Transverse colon (tissue), 4 donors: ENCODE measurements around the gene HOXC13. TPM values are rescaled to one million over a fixed set of nuclear protein-coding genes. Genes with fewer than 3 reads are reported as not detected.
A peak's percentile ranks its signal among the peaks of the same experiment; 100 is the strongest.

Experiments
- DNase-seq: peaks from one replicate; pipeline ENCODE4 v3.0.0-alpha.2; 2019
- H3K27ac ChIP-seq, 4 donors: fragments of 200-600 bp; sonication (generic); 2 replicates each; pipeline ENCODE4 v1.5.1; 2016 to 2018; ENCODE audit warnings: inconsistent platforms in 4 of 4
- H3K27me3 ChIP-seq: fragments of 200-600 bp; sonication (generic); 2 replicates; pipeline ENCODE4 v1.5.1; 2017; ENCODE audit warnings: inconsistent platforms
- H3K36me3 ChIP-seq, 4 donors: fragments of 200-600 bp; sonication (generic); 2 replicates each; pipeline ENCODE4 v1.5.1; 2017 to 2019; ENCODE audit warnings: inconsistent platforms in 4 of 4
- H3K4me1 ChIP-seq, 4 donors: fragments of 200-600 bp; sonication (generic); 2 replicates each; pipeline ENCODE4 v1.5.1; 2017 to 2020; ENCODE audit warnings: inconsistent platforms in 4 of 4
- H3K4me3 ChIP-seq, 4 donors: fragments of 200-600 bp; sonication (generic); 1 replicate in 1 of 4; 2 replicates in 3 of 4; pipeline versions ENCODE4 v1.5.1 to v1.6.1; 2017 to 2019; ENCODE audit warnings: inconsistent platforms in 4 of 4
- H3K9me3 ChIP-seq, 2 donors: fragments of 200-600 bp; sonication (generic); 2 replicates each; pipeline ENCODE4 v1.5.1; 2017 to 2019; ENCODE audit warnings: inconsistent platforms in 2 of 2
- EP300 ChIP-seq: sonication (generic); formaldehyde crosslinking; IDR thresholded peaks from one replicate; pipeline ENCODE4 v1.6.1; 2017; ENCODE audit warnings: antibody characterized with exemption, low read depth
- POLR2A ChIP-seq: fragments of 450-650 bp; IDR thresholded peaks from one replicate; pipeline ENCODE4 v1.6.1; 2016; ENCODE audit warnings: antibody characterized with exemption, mild to moderate bottlenecking, moderate library complexity
- POLR2AphosphoS5 ChIP-seq, 3 donors: sonication (generic); formaldehyde crosslinking; IDR thresholded peaks; one replicate each; pipeline ENCODE4 v1.6.1; 2016; ENCODE audit warnings: antibody characterized with exemption in 3 of 3
- WGBS, 2 donors: methylation state at CpG; one replicate each; pipeline ENCODE4 v1.1.5; 2018; ENCODE audit warnings: low coverage in 1 of 2; 5-methylcytosine and 5-hydroxymethylcytosine counted together
- in situ Hi-C, 4 donors: fragments of 200-750 bp; cut with MboI; loops; one replicate each; pipeline versions ENCODE4 v1.15.0 to v1.15.1; 2017; ENCODE audit warnings: low sequenced_read_pairs in 3 of 4, low pct_ligation_motif_present in 1 of 4, low pct_unique_long_range_greater_than_20kb in 1 of 4
- intact Hi-C: fragments of 100-400 bp; cut with DNase I; formaldehyde crosslinking; loops from one replicate; pipeline ENCODE4 v1.15.1; 2023; ENCODE audit warnings: low total_unique reads
- total RNA-seq, 4 donors: library from RNA; depleted of rRNA; stranded (reverse); fragments of >200 nt; gene quantifications; one replicate each; pipeline ENCODE4 v1.1.0, GENCODE V29; 2016
- TF ChIP-seq, protein P1 (sequence below), 5 experiments: fragments of 200-600 bp in 3 of 5; fragments of 450-650 bp in 2 of 5; sonication (generic) in 3 of 5; IDR thresholded peaks; 1 replicate in 2 of 5; 2 replicates in 3 of 5; pipeline ENCODE4 v1.5.1; 2016 to 2017; ENCODE audit warnings: antibody characterized with exemption in 5 of 5, inconsistent platforms in 3 of 5, mild to moderate bottlenecking in 2 of 5, moderate library complexity in 1 of 5

The HOXC13 gene
- total RNA-seq, 4 donors from 2014 or later: not detected

DNA sequence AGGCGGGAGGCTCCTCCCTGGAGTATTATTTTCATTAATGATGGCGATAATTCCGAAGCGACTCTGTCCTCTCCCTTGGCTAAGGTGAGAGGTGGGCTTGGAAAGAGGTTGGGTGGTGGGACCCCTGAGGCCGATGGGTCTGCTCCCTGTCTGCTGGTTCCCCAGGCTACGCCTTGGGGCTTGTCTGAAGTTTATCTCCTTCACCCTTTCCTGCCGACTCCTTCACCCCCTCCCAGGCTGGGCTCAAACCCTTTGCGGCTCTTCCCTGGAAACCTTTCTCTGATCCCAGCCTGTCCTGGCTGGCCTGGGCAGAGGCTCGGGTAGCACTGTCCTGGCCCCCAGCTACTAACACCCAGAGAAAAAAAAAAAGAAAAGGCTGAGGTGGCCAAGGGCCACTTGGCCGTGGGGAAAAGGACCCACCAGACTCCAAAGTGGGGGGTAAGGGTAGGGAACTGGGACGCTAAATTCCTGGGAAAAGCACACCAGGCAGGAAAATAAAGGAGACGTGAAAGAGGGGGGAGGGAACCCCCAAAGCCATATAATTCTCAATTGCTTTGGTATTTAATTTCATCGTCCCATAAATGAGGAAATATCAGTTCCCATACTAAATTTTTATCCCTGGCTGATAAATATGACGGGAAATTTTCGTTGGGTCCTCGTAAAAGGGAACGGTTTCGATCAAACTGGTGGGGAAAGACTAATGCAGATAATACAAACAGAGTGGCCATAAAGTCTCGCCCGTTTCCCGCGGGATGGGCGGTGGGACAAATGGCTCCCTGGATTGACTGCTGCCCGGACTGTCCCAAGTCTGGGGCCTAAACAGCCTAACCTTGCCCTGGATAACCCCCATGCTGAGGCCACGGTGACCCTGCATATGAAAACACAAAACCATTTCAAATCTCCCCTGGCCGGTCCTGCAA, 44.3 kb downstream of the HOXC13 start:
- in situ Hi-C loops: loop anchor here in 1 of 4 donors (25.0 kb wide), 1 partner anchor 196 kb away; no protein-coding TSS in a partner anchor
- H3K27ac ChIP-seq: no peak overlapping the region
- no peak overlapping the region for H3K4me3 ChIP-seq
- WGBS, 2 donors: 33 to 57% methylated on average over 13 to 26 of the region's 26 CpGs
- H3K27me3 ChIP-seq: peaks cover 100% of the 10 kb centered on the region
- intact Hi-C loops: no loop called here
- peaks cover 6 to 27% (median 16%) of the 10 kb centered on the region in 4 donors for H3K4me1 ChIP-seq
- DNase-seq: no peak
- H3K36me3 ChIP-seq: no peaks in the 10 kb centered on the region
- TF ChIP-seq EP300 (no peak), POLR2AphosphoS5 (IDR thresholded peaks at IDR 0.05) (no peak), POLR2A (no peak)
- TF ChIP-seq, protein P1, sequence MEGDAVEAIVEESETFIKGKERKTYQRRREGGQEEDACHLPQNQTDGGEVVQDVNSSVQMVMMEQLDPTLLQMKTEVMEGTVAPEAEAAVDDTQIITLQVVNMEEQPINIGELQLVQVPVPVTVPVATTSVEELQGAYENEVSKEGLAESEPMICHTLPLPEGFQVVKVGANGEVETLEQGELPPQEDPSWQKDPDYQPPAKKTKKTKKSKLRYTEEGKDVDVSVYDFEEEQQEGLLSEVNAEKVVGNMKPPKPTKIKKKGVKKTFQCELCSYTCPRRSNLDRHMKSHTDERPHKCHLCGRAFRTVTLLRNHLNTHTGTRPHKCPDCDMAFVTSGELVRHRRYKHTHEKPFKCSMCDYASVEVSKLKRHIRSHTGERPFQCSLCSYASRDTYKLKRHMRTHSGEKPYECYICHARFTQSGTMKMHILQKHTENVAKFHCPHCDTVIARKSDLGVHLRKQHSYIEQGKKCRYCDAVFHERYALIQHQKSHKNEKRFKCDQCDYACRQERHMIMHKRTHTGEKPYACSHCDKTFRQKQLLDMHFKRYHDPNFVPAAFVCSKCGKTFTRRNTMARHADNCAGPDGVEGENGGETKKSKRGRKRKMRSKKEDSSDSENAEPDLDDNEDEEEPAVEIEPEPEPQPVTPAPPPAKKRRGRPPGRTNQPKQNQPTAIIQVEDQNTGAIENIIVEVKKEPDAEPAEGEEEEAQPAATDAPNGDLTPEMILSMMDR (IDR thresholded peaks at IDR 0.05): no peak
- no peaks in the 10 kb centered on the region for H3K9me3 ChIP-seq

DNA sequence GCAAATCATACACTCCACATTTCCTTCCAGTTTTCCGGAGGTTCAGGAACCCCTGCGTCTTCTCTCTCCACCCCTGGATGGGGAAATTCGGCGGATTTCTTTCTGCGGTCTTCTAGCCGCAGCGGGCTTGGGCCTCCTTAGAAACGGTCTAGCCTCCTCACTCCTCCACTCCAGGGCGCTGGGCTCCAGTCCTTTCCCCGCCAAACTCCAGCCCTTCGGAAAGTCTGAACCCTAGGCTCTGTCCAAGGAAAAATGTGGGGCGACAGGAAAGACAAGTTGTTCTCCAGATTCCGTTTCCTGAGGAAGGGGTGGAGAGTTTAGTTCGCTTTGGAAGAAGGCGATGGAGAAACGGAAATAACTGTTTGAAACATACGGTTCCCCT, 44.9 kb downstream of the HOXC13 start:
- Histone ChIP-seq H3K9me3 (no peaks in the 10 kb centered on the region), H3K4me3 (no peak overlapping the region), H3K4me1 (peaks cover 6 to 21% (median 12%) of the 10 kb centered on the region in 4 donors), H3K27me3 (peaks cover 100% of the 10 kb centered on the region), H3K36me3 (no peaks in the 10 kb centered on the region), H3K27ac (no peak overlapping the region)
- no peak for DNase-seq
- WGBS, 2 donors: 40% methylated on average over 17 of the region's 17 CpGs; no CpG with 5 or more reads in 1 of the 2 donors
- TF ChIP-seq EP300: no peak
- TF ChIP-seq, protein P1 (IDR thresholded peaks at IDR 0.05): no peak
- TF ChIP-seq POLR2AphosphoS5 (IDR thresholded peaks at IDR 0.05): no peak
- no peak for TF ChIP-seq POLR2A
- in situ Hi-C loops: loop anchor here in 1 of 4 donors (25.0 kb wide), 1 partner anchor 196 kb away; no protein-coding TSS in a partner anchor
- intact Hi-C loops: no loop called here

DNA sequence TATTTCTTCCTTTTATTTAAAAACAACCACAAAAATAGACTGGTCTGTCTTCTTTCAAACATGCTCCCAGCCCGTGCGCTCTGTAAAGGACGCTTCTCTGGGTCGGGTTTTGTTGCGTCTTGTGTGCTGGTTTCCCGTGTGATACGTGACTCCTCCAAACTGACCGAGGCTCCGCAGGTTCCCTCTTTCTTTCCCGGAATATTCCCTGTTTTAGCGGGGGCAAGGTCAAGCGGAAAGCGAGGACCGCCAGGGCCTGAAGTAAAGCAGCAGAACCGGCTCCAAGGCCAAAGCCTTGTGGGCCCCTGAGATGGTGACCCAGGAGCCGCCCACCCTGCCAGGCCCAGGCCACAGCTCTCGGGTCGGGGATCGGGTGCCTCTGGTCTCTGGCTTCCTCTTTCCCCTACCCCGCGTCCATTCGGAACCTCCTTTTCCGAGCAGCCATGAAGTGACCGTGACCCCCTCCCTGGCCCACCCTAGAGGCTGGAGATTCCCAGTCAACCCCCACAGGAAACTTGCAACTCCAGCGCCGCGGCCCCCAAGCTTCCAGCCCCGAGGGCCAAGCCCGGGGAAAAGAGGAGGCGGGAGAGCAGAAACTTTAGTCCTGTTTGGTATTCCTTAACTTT, 45.4 kb downstream of the HOXC13 start:
- in situ Hi-C loops (loop anchor here in 1 of 4 donors (25.0 kb wide), 1 partner anchor 197 kb away; no protein-coding TSS in a partner anchor), intact Hi-C loops (no loop called here)
- no peak for TF ChIP-seq POLR2AphosphoS5 (IDR thresholded peaks at IDR 0.05)
- TF ChIP-seq EP300: no peak
- no peak for TF ChIP-seq POLR2A
- no peak overlapping the region for H3K4me3 ChIP-seq
- DNase-seq: no peak
- 27 to 30% methylated on average over 11 to 30 of the region's 30 CpGs for WGBS, 2 donors
- no peak overlapping the region for H3K27ac ChIP-seq
- H3K27me3 ChIP-seq: peaks cover 100% of the 10 kb centered on the region
- H3K9me3 ChIP-seq: no peaks in the 10 kb centered on the region
- H3K36me3 ChIP-seq: no peaks in the 10 kb centered on the region
- peaks cover 6 to 17% (median 12%) of the 10 kb centered on the region in 4 donors for H3K4me1 ChIP-seq

DNA sequence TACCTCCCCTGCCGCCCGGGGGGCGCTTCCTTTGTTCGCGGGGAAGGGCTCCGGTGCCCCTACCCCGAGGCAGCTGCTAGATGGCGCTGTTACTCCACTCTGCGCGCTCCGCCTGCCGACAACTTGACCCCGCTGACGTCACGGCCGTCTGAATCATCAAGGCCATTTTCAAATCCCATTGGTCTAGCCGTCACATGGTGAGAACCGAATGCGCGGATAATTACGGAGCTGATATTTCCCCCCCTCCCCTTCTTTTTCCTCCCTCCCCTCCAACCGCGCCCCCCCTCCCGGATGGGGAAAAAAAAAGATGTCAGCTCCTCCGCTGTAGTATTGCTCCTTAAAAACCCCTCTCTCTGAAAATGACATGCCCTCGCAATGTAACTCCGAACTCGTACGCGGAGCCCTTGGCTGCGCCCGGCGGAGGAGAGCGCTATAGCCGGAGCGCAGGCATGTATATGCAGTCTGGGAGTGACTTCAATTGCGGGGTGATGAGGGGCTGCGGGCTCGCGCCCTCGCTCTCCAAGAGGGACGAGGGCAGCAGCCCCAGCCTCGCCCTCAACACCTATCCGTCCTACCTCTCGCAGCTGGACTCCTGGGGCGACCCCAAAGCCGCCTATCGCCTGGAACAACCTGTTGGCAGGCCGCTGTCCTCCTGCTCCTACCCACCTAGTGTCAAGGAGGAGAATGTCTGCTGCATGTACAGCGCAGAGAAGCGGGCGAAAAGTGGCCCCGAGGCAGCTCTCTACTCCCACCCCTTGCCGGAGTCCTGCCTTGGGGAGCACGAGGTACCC, 46.5 kb downstream of the HOXC13 start, which contains the start of gene HOXC10:
Gene HOXC10 (plus strand): TSS at position 246 of the 791 bp plus-strand sequence. CDS start 114 bp downstream, at position 360.
- Histone ChIP-seq H3K36me3 (no peaks in the 10 kb centered on the region), H3K27me3 (peaks cover 100% of the 10 kb centered on the region), H3K4me3 (peak within 1 kb of the TSS in 1 of 4 donors; percentile 7), H3K27ac (no peak within 1 kb of the TSS), H3K9me3 (no peaks in the 10 kb centered on the region), H3K4me1 (peaks cover 7 to 17% (median 12%) of the 10 kb centered on the region in 4 donors)
- 25% methylated on average over 55 of the region's 55 CpGs; no CpG with 5 or more reads in 1 of the 2 donors for WGBS, 2 donors
- DNase-seq: peak; percentile 70
- TF ChIP-seq, protein P1 (IDR thresholded peaks at IDR 0.05): peak in 4 of 5 experiments; percentile 18 to 43 (median 38)
- no peak for TF ChIP-seq POLR2AphosphoS5 (IDR thresholded peaks at IDR 0.05)
- intact Hi-C loops: no loop called here
- in situ Hi-C loops: loop anchor here in 1 of 4 donors (25.0 kb wide), 1 partner anchor 198 kb away; no protein-coding TSS in a partner anchor
